GM18951 (cell line): Measurements from ENCODE around the gene CUL3.
"Not testable (repeated sequence)": the region's sequence is repeated elsewhere in the genome, so short reads cannot be mapped to it uniquely, and the experiment has no call there.

Experiments
- POLR2A ChIP-seq: IDR thresholded peaks from 4 replicates; pipeline ENCODE4 v1.6.1; 2011; ENCODE audit warnings: mild to moderate bottlenecking; ENCODE audit not compliant: insufficient read length, insufficient read depth; ENCODE audit errors: extremely low read depth
- in situ Hi-C: fragments of 300-500 bp; cut with MboI; formaldehyde crosslinking; loops from one replicate; pipeline ENCODE4 v1.12.0; 2022; ENCODE audit warnings: low sequenced_read_pairs, mixed read lengths, inconsistent platforms; ENCODE audit not compliant: unreplicated experiment

The CUL3 gene

DNA sequence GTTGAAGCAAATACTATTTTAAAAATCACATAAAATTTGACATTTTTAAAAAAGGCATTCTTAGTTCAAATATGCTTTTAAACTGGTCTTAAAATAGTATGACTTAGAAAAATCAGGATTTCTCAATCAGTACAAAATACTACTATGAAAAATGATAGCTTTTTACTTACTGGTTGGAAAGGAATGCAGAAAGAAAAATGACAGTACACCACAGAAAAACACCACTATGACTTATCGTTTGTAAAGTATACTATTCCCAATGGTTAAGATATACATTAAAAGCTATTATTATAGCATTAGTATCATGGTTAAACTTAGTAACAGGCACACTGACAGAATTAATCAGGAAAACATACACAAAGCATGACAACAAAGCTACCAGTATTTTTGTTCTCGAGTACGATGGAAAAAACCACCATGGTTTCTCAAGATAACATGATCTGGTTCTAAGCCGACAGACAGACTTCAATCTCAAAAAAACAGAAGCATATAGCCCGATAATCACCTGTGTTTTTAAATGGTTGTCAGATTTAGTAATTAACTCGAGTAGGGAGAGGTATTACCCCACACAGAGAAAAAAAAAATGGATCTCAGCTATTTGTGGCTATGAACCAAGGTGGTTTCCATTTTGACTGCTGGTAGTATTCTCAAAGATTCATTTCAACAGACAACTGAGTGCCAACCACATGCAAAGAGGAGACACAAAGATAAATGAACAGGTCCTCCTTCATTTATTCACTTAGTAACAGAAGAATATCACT is 39.1 kb downstream of the CUL3 start:
- TF ChIP-seq POLR2A: no peak
- in situ Hi-C loops: no loop called here

- no peak for TF ChIP-seq POLR2A
- in situ Hi-C loops: no loop called here
These were observed 41.2 kb downstream of the CUL3 start for GRCh38 chr2:224543939-224544338.

DNA sequence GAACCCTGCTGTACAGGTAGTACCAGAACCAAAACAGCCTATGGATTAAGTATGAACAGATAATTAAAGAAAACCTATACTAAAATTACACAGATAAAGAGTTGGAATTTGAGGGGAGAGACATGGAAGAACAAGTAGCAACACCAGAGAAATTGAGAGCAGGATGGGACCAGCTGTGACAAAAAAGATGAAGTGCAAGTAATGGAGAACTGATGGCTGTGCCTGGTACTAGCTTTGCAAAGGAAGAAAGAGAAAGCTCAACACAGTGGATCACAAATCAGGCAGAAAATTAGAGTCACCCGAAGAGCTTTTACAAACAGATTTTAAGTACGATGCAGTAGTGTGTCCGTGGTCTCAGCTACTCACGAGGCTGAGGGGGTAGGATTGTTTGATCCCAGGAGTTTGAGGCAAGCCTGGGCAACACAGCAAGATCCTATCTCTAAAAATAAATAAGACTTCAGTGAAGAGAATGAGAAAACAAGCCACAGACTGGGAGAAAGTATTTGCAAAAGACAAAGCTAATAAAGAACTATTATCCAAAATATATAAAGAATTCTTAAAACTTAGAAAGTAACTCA is 46.5 kb downstream of the CUL3 start:
- in situ Hi-C loops: no loop called here
- TF ChIP-seq POLR2A: no peak

- in situ Hi-C loops: no loop called here
- no peak for TF ChIP-seq POLR2A
These were observed 52.2 kb downstream of the CUL3 start for GRCh38 chr2:224532931-224533330.

DNA sequence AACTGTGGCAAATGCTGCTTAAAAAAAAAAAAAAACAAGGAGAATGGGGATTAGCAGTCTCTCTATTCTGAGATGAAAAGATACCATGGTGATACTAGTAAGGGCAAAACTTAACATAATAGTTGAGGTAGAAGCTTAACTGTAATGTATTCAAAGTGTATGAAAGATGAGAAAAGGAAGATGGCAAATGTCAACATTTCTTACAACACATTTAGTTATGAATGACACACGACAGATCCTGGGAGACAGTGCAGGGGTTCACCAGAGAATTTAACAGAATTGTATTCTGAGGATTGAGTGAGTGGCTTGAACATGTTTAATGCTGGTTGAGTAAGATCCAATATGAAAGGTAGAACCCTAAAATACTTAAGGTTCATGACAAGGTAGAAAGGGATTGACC is 52.7 kb downstream of the CUL3 start:
- no peak for TF ChIP-seq POLR2A
- in situ Hi-C loops: no loop called here

GRCh38 chr2:224528171-224528570 is 57.0 kb downstream of the CUL3 start:
- TF ChIP-seq POLR2A: no peak
- in situ Hi-C loops: no loop called here

DNA sequence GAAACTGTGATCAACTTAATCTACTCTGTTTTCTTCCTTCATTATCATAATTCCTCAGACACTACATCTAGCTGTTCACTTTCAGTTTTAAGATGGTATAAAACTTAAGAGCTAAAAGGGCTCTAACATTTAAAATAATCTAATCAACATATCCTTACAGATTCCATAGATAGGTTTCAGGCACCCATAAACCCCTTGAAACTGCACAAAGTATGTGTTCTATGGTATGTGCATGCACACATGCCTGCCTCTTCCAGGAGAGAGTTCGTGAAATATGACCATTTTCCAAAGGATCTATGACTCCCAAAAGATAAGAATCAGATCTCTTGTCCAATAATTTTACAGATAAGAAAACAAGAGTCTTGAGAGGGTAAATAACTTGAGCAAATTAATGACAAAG is 59.4 kb downstream of the CUL3 start:
- no peak for TF ChIP-seq POLR2A
- in situ Hi-C loops: no loop called here

DNA sequence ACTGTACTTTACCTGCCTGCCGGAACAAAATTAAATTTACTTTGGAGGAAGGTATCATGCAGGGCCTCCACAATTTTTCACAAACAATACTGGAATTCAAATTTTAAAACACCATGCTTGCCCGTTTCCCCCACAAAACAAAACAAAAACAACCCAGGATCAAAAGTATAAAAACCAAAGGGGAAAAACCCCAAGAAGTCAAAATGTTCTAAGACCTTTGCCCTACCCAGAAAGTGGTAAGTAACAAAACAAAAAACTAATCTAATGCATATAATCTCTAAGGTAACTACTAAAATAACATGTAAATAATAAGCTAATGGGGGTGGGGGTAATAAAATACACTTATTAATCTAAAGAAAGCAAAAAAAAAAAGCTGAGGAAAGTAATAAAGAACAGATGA is 60.5 kb downstream of the CUL3 start:
- in situ Hi-C loops: no loop called here

DNA sequence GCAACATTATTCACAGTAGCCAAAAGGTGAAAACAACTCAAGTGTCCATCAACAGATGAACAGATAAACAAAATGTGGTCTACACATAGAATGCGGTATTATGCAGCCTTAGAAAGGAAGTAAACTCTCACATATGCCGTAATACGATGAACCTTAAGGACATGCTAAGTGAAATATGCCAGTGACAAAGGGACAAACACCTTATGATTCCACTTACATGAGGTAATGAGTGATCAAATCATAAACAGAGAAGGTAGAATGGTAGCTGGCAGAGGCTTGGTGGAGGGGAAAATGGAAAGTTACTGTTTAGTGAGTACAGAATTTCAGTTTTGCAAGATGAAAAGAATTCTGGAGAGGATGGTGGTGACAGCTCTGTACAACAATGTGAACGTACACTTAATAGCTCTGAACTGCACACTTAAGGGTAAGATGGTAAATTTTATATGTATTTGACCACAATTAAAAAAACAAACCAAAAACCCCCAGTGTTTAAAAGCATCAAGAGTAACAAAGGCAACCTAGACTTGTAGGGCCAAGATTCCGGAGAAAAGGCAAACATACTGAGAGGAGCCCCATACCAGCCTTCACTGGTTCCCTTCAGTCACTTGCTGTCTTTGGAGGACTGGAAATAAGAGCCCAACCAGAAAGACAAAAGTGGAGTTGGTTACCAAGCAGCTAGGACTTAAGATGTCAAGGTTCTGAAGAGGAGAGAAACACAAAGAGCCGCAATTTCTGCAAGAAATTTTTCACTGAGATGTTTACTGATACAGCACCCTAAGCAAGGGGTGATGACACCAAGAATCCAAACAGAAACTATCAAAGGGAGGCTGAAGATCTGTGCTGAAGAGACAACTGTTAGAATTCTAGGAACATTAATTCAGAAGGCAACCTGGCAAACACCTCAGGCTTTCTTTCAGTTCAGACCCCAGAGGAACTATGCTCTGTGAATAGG is 61.3 kb downstream of the CUL3 start:
- no peak for TF ChIP-seq POLR2A
- in situ Hi-C loops: no loop called here

More for the DNA sequence above, 60.5 kb downstream of the CUL3 start:
- TF ChIP-seq POLR2A: no peak

DNA sequence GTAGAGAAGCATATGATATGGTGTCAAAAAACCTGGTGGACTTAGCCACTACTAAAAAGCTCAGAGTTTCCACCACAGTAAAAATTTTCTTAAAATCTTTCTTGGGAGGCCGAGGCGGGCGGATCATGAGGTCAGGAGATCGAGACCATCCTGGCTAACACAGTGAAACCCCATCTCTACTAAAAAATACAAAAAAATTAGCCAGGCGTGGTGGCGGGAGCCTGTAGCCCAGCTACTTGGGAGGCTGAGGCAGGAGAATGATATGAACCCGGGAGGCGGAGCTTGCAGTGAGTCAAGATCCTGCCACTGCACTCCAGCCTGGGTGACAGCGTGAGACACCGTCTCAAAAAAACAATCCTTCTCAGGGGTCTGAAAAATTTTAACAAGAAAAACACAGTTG is 62.7 kb downstream of the CUL3 start:
- in situ Hi-C loops: not testable (repeated sequence)

DNA sequence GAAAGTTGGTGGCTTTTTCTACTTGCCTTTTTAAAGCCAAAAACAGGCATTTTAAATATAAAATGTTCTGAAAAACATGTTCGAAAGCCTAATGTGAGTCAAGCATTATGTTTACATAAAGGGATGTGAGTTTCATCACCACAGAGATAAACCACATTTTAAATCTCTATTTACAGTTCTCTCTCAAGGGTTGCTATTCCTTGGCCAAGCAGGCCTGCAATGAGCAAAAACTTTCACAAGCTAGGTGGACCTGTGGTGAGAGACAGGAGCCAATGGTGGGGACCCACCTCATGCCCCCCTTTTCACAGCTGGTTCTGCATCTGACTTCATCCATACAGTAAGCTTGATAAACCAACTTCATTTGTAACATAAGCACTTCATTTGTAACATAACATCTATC is 65.1 kb downstream of the CUL3 start:
- in situ Hi-C loops: no loop called here
- TF ChIP-seq POLR2A: no peak

GRCh38 chr2:224518806-224519580 is 66.2 kb downstream of the CUL3 start:
- in situ Hi-C loops: no loop called here
- no peak for TF ChIP-seq POLR2A

DNA sequence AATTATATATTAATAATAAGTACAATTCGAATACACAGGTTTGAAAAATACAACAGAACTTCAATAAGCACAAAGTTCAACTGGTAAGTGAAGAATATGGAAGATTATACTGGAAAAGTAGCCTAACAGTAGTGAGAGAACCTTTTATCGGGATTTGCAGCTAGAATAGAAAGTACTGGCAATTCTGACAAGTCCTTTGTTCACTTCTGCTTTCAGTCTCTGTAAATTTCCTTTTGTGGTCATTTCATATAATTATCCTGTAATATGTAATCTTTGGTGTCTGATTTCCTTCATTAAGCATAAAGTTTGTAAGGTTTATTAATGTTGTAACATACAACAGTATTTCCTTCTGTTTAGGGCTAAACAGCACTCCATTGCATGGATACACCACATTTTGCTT is 67.2 kb downstream of the CUL3 start:
- in situ Hi-C loops: no loop called here
- no peak for TF ChIP-seq POLR2A

DNA sequence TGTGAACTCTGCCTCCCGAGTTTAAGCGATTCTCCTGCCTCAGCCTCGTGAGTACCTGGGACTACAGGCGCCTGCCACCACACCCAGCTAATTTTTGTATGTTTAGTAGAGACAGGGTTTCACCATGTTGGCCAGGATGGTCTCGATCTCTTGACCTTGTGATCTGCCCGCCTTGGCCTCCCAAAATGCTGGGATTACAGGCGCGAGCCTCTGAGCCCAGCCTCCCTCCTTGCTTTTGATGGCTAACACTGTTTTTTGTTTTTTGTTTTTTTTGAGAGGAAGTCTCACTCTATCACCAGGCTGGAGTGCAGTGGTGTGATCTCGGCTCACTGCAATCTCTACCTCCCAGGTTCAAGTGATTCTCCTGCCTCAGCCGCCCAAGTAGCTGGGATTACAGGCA is 68.8 kb downstream of the CUL3 start:
- in situ Hi-C loops: not testable (repeated sequence)
